Esophagus (tissue), 2 donors: ENCODE results near the gene CARD9. TPM values are rescaled to one million over a fixed set of nuclear protein-coding genes. Genes with fewer than 3 reads are reported as not detected.

Experiments
- H3K27ac ChIP-seq, 2 donors: one replicate each; pipeline ENCODE4 v1.5.1; 2013; ENCODE audit warnings: low read depth in 2 of 2, mild to moderate bottlenecking in 2 of 2, inconsistent platforms in 1 of 2, low read length in 1 of 2, moderate library complexity in 1 of 2
- H3K27me3 ChIP-seq, 2 donors: one replicate each; pipeline ENCODE4 v1.6.1; 2013; ENCODE audit warnings: low read length in 2 of 2, control low read depth in 1 of 2, mild to moderate bottlenecking in 1 of 2; ENCODE audit not compliant: insufficient read depth in 2 of 2, control insufficient read depth in 1 of 2
- H3K36me3 ChIP-seq, 2 donors: one replicate each; pipeline ENCODE4 v1.6.1; 2013; ENCODE audit warnings: low read length in 1 of 2; ENCODE audit not compliant: control insufficient read depth in 2 of 2, insufficient read depth in 2 of 2
- H3K4me1 ChIP-seq, 2 donors: one replicate each; pipeline ENCODE4 v1.6.1; 2013; ENCODE audit warnings: low read length in 1 of 2; ENCODE audit not compliant: control insufficient read depth in 2 of 2, insufficient read depth in 2 of 2
- H3K4me3 ChIP-seq, 2 donors: one replicate each; pipeline ENCODE4 v1.5.1; 2013; ENCODE audit warnings: low read length in 2 of 2, mild to moderate bottlenecking in 2 of 2, low read depth in 1 of 2, moderate library complexity in 1 of 2
- H3K9me3 ChIP-seq, 2 donors: one replicate each; pipeline ENCODE4 v1.6.1; 2013; ENCODE audit warnings: mild to moderate bottlenecking in 2 of 2, low read depth in 1 of 2, low read length in 1 of 2, moderate library complexity in 1 of 2; ENCODE audit not compliant: control insufficient read depth in 2 of 2, insufficient read depth in 1 of 2
- WGBS, 2 donors: extraction: QIAGEN DNeasy Blood & Tissue Kit; methylation state at CpG; one replicate each; pipeline ENCODE4 v1.1.7; 2013; 5-methylcytosine and 5-hydroxymethylcytosine counted together
- polyA plus RNA-seq, 2 donors: library from polyadenylated mRNA; stranded (reverse); fragments of 200-250 nt; gene quantifications; one replicate each; pipeline ENCODE4 v1.2.3, GENCODE V29; 2013
- donor health status: healthy with polysubstance abuse.
- donor health status: Bipolar disorder and iron deficiency.

Gene CARD9
- polyA plus RNA-seq, 2 donors, result 1.1 to 1.8 TPM

DNA sequence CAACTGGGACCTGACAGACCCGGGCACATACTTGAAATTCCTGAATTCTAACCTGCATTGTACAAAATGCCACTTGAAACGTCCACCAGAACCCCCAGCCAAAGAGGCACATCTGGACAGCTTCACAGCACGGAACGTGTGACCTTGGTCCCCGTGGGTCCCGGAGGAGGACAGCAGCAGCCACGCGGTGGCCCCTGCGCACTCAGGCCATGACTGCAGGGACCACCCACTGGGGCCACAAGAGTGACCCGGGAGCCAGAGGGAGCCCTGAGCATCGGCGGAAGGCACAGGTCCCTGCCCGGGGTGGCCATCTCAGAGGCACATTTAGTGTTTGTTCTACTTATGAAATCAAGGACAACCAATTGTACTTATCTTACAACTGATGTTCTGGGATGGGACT is 28.6 kb upstream of the CARD9 start:
- H3K27me3 ChIP-seq, result no peaks in the 10 kb centered on the region
- peaks cover 3 to 31% of the 10 kb centered on the region in 2 donors for H3K36me3 ChIP-seq
- no peak overlapping the region for H3K4me3 ChIP-seq
- H3K4me1 ChIP-seq, result peaks cover 0 to 22% of the 10 kb centered on the region in 2 donors
- 75 to 82% methylated on average over 13 of the region's 13 CpGs for WGBS, 2 donors
- no peaks in the 10 kb centered on the region for H3K9me3 ChIP-seq
- H3K27ac ChIP-seq, result no peak overlapping the region

DNA sequence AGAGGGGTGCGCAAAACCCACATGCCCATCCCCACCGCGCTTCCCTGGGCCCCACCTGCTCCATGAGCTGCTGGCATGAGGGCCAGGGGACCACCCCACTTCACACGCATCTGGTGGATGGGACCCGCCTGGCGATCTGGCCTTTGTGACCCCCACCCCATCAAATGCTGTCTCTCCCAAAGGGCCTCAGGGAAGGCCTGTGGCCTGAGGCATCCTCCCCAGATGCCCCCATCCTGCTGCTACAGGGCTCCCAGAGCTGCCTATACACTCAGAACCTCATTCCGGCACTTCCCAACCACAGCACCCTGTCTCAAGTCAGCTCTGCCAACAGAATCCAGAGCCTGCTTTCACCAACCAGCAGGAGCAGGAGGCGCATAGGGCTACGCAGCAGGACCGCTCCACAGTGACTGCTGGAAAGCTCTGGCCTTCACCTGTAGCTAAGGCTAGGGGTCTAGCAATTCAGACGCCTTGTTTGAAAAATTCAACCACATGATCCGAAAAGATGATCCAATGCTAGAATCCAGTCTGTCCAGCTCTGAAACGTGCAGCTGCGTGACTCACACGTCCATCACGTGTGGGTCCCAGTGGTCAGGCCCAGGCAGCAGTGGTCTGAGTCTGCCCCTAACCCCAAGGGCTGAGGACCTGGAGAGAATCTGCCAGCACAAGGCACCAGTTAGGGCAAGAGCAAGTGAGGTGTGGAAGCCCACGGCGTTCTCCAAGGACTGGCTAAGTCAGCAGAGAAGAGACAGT is 27.9 kb upstream of the CARD9 start:
- Histone ChIP-seq H3K4me1 (peaks cover 0 to 22% of the 10 kb centered on the region in 2 donors), H3K27ac (no peak overlapping the region), H3K4me3 (no peak overlapping the region), H3K27me3 (no peaks in the 10 kb centered on the region), H3K36me3 (peaks cover 0 to 33% of the 10 kb centered on the region in 2 donors), H3K9me3 (no peaks in the 10 kb centered on the region)
- 89 to 90% methylated on average over 18 of the region's 18 CpGs for WGBS, 2 donors

DNA sequence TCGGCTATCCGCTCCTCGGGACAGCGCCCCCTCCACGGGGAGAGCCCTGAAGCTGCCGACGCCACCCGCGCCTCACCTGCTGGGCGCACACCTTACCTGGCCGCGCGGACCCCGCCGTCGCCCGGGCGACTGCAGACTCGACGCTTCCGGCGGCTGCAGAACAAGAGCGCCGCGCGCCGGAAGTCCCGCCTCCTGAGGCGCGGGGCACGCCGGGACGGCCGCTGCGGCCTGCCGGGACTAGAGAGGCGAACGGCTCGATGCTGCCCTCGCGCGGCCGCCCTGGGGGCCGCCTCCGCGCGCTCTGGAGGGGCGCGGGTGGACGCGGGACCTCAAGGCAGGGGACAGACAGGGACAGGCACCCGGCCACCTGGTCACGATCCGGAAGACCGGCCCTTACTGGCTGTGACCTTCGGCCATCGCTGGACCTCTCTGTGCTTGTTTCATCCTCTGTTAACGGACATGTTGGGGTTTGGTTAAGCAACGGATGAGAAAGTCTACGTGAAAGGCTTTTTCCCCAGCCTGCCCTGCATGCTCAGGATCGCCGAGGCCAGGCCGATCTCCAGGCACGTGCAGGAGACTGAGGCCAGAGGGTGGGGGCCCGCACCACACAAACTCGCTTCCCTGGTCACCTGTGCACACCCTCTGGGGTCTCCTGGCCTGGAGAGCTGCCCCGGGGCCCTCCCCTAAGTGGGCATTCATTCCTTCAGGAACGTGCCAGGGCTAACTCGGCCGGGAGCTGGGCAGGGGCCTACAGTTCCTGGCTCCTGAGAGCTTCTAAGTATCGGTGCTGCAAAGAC is 26.8 kb upstream of the CARD9 start, which contains the start of gene SNAPC4:
TSS of gene SNAPC4 (minus strand) at position 133 of the 797 bp plus-strand sequence. CDS start 1,742 bp downstream, outside the sequence.
- peaks cover 10 to 40% of the 10 kb centered on the region in 2 donors for H3K36me3 ChIP-seq
- H3K27me3 ChIP-seq, result no peaks in the 10 kb centered on the region
- no peak within 1 kb of the TSS for H3K27ac ChIP-seq
- peak within 1 kb of the TSS; percentile 90 to 93 for H3K4me3 ChIP-seq
- 5% methylated on average over 68 to 71 of the region's 71 CpGs for WGBS, 2 donors
- H3K4me1 ChIP-seq, result peaks cover 0 to 22% of the 10 kb centered on the region in 2 donors
- H3K9me3 ChIP-seq, result no peaks in the 10 kb centered on the region

DNA sequence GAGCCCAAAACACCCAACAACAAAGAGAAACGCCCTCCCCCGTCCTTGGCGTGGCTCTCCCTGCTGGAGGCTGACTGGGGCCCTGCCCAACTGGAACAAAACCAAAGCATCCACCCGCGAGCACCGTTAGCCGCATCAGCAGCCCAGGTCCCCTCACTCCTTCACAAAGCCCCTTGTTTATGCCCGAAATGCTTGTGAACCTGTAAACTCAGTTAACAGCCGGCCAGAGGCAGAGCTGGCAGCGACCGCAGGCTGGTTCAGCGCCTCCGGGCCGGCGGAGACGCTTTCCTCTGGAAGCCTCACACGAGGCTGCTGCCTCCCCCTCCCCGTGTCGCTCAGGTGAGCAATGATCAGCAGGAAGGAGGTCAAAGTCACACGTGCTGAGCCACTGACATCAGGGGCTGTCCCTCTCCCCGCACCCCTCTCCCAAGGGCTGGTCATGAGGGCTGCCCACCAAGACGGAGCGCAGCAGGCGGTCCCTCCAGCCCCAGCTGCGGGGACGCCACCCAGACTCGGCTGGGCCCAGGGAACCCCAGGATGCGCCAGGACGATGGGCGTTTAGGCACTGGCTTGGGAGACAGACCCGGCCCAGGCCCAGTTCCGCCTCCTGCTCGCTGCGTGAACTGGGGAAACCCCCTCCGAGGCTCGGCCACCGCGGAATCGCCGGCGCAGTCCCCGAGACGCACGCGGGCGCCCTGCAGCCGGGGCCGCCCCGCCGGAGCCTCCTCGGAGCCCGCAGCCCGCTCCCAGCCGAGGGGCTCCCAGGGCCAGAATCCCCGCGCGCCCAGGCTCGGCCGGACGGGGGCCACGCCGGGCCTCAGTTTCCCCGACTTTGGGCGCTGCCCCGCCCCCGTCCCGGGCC is 25.9 kb upstream of the CARD9 start:
- Histone ChIP-seq H3K27me3 (no peaks in the 10 kb centered on the region), H3K36me3 (peaks cover 10 to 44% of the 10 kb centered on the region in 2 donors), H3K4me3 (peak overlapping the region; percentile 90 to 93), H3K9me3 (no peaks in the 10 kb centered on the region), H3K27ac (no peak overlapping the region), H3K4me1 (peaks cover 0 to 18% of the 10 kb centered on the region in 2 donors)
- 1 to 2% methylated on average over 44 to 67 of the region's 67 CpGs for WGBS, 2 donors

DNA sequence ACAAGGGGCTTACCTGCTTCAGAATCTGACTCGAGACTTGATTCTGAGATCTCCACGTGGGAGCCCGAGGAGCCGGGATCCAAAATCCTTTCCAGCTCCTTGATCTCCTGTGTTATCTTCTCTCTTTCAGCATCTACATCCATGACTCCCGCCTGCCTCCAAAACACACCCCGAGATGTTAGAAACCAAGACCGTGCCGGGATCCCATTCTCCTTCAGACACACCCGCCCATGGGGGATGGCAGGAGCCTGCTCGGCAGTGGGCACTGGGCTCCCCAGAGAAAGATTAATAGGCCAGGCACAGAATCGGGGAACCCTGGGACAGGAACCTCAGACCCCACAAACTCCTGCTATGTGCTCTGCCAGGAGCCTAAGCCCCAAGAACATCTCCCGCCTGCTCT is 24.8 kb upstream of the CARD9 start:
- WGBS, 2 donors, result 91 to 92% methylated on average over 12 of the region's 12 CpGs
- Histone ChIP-seq H3K9me3 (no peaks in the 10 kb centered on the region), H3K27me3 (no peaks in the 10 kb centered on the region), H3K4me3 (no peak overlapping the region), H3K27ac (no peak overlapping the region), H3K36me3 (peaks cover 10 to 45% of the 10 kb centered on the region in 2 donors), H3K4me1 (peaks cover 0 to 14% of the 10 kb centered on the region in 2 donors)

DNA sequence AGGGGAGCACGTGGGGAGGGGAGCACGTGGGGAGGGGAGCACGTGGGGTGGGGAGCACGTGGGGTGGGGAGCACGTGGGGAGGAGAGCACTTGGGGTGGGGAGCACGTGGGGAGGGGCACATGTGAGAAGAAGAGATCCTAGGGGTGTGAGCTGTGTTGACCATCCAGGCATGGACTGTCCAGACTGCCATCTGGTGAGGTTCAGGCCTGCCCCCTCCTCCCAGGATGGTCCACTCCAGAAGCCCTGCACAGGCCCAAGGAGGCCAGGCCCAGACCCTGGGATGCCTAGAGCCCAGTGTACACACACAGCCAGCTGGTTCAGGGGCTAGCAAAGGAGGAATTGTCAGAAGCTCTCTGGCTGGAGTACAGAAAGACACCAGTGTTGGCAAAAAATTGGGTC is 24.2 kb upstream of the CARD9 start:
- Histone ChIP-seq H3K27me3 (no peaks in the 10 kb centered on the region), H3K9me3 (no peaks in the 10 kb centered on the region), H3K4me3 (no peak overlapping the region), H3K4me1 (peaks cover 0 to 14% of the 10 kb centered on the region in 2 donors), H3K36me3 (peaks cover 10 to 44% of the 10 kb centered on the region in 2 donors), H3K27ac (no peak overlapping the region)
- WGBS, 2 donors, result 71 to 81% methylated on average over 6 of the region's 6 CpGs

DNA sequence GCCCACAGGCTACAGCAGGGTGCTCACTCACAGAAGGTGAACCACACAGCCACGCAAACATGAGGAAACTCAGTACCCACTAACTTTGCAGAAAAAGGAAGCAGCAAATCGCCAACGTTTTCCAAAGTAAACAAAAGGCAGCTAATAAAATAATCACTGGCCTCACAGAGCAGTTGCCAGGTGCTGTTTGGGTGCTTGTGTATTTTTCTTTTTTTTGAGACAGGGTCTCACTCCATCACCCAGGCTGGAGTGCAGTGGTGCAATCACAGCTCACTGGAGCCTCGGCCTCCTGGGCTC is 22.7 kb upstream of the CARD9 start:
- H3K4me1 ChIP-seq, result peaks cover 0 to 14% of the 10 kb centered on the region in 2 donors
- no peaks in the 10 kb centered on the region for H3K27me3 ChIP-seq
- no peak overlapping the region for H3K27ac ChIP-seq
- WGBS, 2 donors, result 67 to 75% methylated on average over 4 of the region's 4 CpGs
- no peaks in the 10 kb centered on the region for H3K9me3 ChIP-seq
- peaks cover 14 to 49% of the 10 kb centered on the region in 2 donors for H3K36me3 ChIP-seq
- no peak overlapping the region for H3K4me3 ChIP-seq

DNA sequence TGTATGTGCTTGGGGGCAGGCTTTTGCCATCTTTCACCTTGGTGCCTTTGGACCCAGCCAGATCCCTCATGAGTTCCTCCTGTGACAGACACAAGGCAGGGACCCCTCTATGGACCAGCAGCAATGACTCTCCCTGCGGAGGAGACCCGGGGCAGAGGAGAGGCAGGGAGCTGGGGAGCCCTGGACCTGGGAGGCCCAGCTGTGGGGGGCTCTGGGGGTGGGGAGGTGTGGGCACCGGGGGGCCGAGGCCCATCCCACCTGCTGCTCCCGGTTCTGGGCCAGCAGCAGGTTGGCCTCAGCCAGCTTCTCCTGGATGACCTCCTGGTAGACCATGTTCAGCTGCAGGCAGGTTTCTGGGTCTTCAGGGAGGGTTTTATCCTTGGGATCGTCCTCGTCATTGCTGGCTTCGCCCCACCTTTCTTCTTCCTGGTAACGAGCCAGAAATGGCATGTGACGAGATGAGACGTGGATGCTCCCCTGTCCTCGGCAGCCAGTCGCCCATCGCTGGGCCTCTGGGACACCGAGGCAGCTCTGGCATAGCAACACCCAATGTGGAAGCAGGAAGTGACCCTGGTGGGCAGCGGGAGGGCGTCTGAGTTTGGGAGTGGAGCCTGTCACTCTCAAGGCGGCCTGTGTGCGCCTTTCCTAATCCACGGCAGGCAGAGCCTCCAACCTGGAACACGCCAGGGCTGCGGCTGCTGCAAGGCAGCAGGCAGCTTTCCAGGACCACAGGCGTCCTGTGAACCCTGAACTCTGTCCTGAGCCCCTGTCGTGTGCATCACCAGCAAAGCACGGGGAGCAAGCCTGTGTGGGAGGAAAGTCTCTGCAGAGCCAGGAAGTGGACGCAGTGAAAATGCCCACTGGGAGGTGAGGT is 22.1 kb upstream of the CARD9 start:
- no peak overlapping the region for H3K27ac ChIP-seq
- peaks cover 0 to 14% of the 10 kb centered on the region in 2 donors for H3K4me1 ChIP-seq
- WGBS, 2 donors, result 84 to 87% methylated on average over 26 of the region's 26 CpGs
- peaks cover 14 to 49% of the 10 kb centered on the region in 2 donors for H3K36me3 ChIP-seq
- H3K27me3 ChIP-seq, result no peaks in the 10 kb centered on the region
- no peak overlapping the region for H3K4me3 ChIP-seq
- no peaks in the 10 kb centered on the region for H3K9me3 ChIP-seq
